Stimulated activated CD4-positive, alpha-beta T cell treated with anti-CD3 and anti-CD28 coated beads, Interleukin-15, amount 100 ng/mL, for 24 hours (primary cell): ENCODE data around the gene KCNB1.
"Not testable (repeated sequence)": the region's sequence is repeated elsewhere in the genome, so short reads cannot be mapped to it uniquely, and the experiment has no call there.

Source experiments
- DNase-seq: peaks from one replicate; pipeline ENCODE4 v3.0.0-alpha.2; 2020

Gene KCNB1

GRCh38 chr20:49314052-49314451 is 168.4 kb downstream of the KCNB1 start:
- DNase-seq, result not testable (repeated sequence)
